Sigmoid colon (tissue), 7 donors: Measurements from ENCODE around the gene TDRD5. TPM values are rescaled to one million over a fixed set of nuclear protein-coding genes. Genes with fewer than 3 reads are reported as not detected.

ENCODE experiments used
- DNase-seq: peaks from one replicate; pipeline ENCODE4 v3.0.0-alpha.2; 2019
- H3K27ac ChIP-seq, 4 donors: fragments of 200-600 bp; sonication (generic); one replicate each; pipeline ENCODE4 v1.5.1; 2016 to 2019; ENCODE audit warnings: mild to moderate bottlenecking in 1 of 4
- H3K27me3 ChIP-seq, 3 donors: fragments of 200-600 bp; sonication (generic); one replicate each; pipeline ENCODE4 v1.5.1; 2019; ENCODE audit warnings: mild to moderate bottlenecking in 1 of 3
- H3K36me3 ChIP-seq, 4 donors: fragments of 200-600 bp; sonication (generic); one replicate each; pipeline ENCODE4 v1.5.1; 2016 to 2019
- H3K4me1 ChIP-seq, 4 donors: fragments of 200-600 bp; sonication (generic); one replicate each; pipeline ENCODE4 v1.5.1; 2017 to 2019
- H3K4me3 ChIP-seq, 4 donors: fragments of 200-600 bp; sonication (generic); one replicate each; pipeline ENCODE4 v1.5.1; 2017 to 2019; ENCODE audit warnings: mild to moderate bottlenecking in 2 of 4, moderate library complexity in 1 of 4
- H3K9me3 ChIP-seq, 4 donors: fragments of 200-600 bp in 3 of 4; sonication (generic) in 3 of 4; one replicate each; pipeline versions ENCODE4 v1.5.1 to v1.6.1; 2013 to 2019
- CTCF ChIP-seq, 4 experiments: fragments of 450-650 bp in 3 of 4; fragments of 200-600 bp in 1 of 4; IDR thresholded peaks; one replicate each; pipeline ENCODE4 v1.5.1; 2016 to 2019; ENCODE audit warnings: antibody characterized with exemption in 4 of 4, mild to moderate bottlenecking in 3 of 4, moderate library complexity in 2 of 4
- EP300 ChIP-seq, 4 donors: sonication (generic); formaldehyde crosslinking; IDR thresholded peaks; one replicate each; pipeline ENCODE4 v1.6.1; 2017; ENCODE audit warnings: antibody characterized with exemption in 4 of 4
- POLR2A ChIP-seq, 2 donors: fragments of 450-650 bp; IDR thresholded peaks; one replicate each; pipeline ENCODE4 v1.6.1; 2016; ENCODE audit warnings: antibody characterized with exemption in 2 of 2, mild to moderate bottlenecking in 2 of 2, moderate library complexity in 2 of 2
- POLR2AphosphoS5 ChIP-seq, 4 donors: sonication (generic); formaldehyde crosslinking; IDR thresholded peaks; one replicate each; pipeline ENCODE4 v1.6.1; 2017; ENCODE audit warnings: antibody characterized with exemption in 4 of 4
- WGBS, 2 donors: extraction: QIAGEN DNeasy Blood & Tissue Kit; methylation state at CpG; one replicate each; pipeline ENCODE4 v1.1.7; 2013; 5-methylcytosine and 5-hydroxymethylcytosine counted together
- intact Hi-C: fragments of 100-400 bp; cut with DNase I; formaldehyde crosslinking; loops from one replicate; pipeline ENCODE4 v1.15.1; 2023
- polyA plus RNA-seq, 3 donors: library from polyadenylated mRNA; stranded (reverse); fragments of 200-250 nt; gene quantifications; one replicate each; pipeline ENCODE4 v1.2.3, GENCODE V29; 2013
- total RNA-seq, 4 donors: library from RNA; depleted of rRNA; stranded (reverse); fragments of >200 nt; gene quantifications; one replicate each; pipeline ENCODE4 v1.1.0, GENCODE V29; 2016
- donor health status: healthy with polysubstance abuse.
- donor health status: Bipolar disorder and iron deficiency.
- donor health status: healthy.

Gene TDRD5
- total and polyA plus RNA-seq, 7 donors, result 0.55 to 0.69 (median 0.60) TPM; not detected in 4

- WGBS, 2 donors, result 91 to 93% methylated on average over 4 of the region's 4 CpGs
- Histone ChIP-seq H3K27me3 (peaks cover 9 to 33% (median 16%) of the 10 kb centered on the region in 3 donors), H3K36me3 (no peaks in the 10 kb centered on the region), H3K4me3 (no peak overlapping the region), H3K9me3 (no peaks in the 10 kb centered on the region), H3K27ac (no peak overlapping the region), H3K4me1 (peaks cover 0 to 19% (median 11%) of the 10 kb centered on the region in 4 donors)
- intact Hi-C loops, result no loop called here
- TF ChIP-seq EP300 (IDR thresholded peaks at IDR 0.05), result no peak
- TF ChIP-seq POLR2AphosphoS5 (IDR thresholded peaks at IDR 0.05), result no peak
- TF ChIP-seq POLR2A (IDR thresholded peaks at IDR 0.05), result no peak
- TF ChIP-seq CTCF (IDR thresholded peaks at IDR 0.05), result no peak
- DNase-seq, result no peak
Observed at GRCh38 chr1:179589509-179589908, 2.1 kb upstream of the TDRD5 start.

GRCh38 chr1:179590671-179591070 is 961 bp upstream of the TDRD5 start:
- no peak for DNase-seq
- Histone ChIP-seq H3K27me3 (peaks cover 10 to 33% (median 16%) of the 10 kb centered on the region in 3 donors), H3K4me1 (peaks cover 0 to 18% (median 10%) of the 10 kb centered on the region in 4 donors), H3K4me3 (no peak overlapping the region), H3K27ac (no peak overlapping the region), H3K9me3 (no peaks in the 10 kb centered on the region), H3K36me3 (no peaks in the 10 kb centered on the region)
- TF ChIP-seq CTCF (IDR thresholded peaks at IDR 0.05) (no peak), POLR2A (IDR thresholded peaks at IDR 0.05) (no peak), POLR2AphosphoS5 (IDR thresholded peaks at IDR 0.05) (no peak), EP300 (IDR thresholded peaks at IDR 0.05) (no peak)
- WGBS, 2 donors, result 86 to 91% methylated on average over 11 of the region's 11 CpGs
- intact Hi-C loops, result no loop called here

GRCh38 chr1:179591253-179591591 is 410 bp upstream of the TDRD5 start:
- TF ChIP-seq POLR2AphosphoS5 (IDR thresholded peaks at IDR 0.05) (no peak), EP300 (IDR thresholded peaks at IDR 0.05) (no peak), POLR2A (IDR thresholded peaks at IDR 0.05) (no peak), CTCF (IDR thresholded peaks at IDR 0.05) (no peak)
- intact Hi-C loops, result no loop called here
- H3K9me3 ChIP-seq, result no peaks in the 10 kb centered on the region
- no peak for DNase-seq
- 10 to 31% methylated on average over 7 of the region's 7 CpGs for WGBS, 2 donors
- peaks cover 0 to 12% (median 8%) of the 10 kb centered on the region in 4 donors for H3K4me1 ChIP-seq
- H3K27ac ChIP-seq, result no peak overlapping the region
- no peaks in the 10 kb centered on the region for H3K36me3 ChIP-seq
- peak overlapping the region in 2 of 4 donors; percentile 12 to 28 for H3K4me3 ChIP-seq
- H3K27me3 ChIP-seq, result peaks cover 13 to 33% (median 16%) of the 10 kb centered on the region in 3 donors

- no peak for DNase-seq
- peaks cover 0 to 7% (median 0%) of the 10 kb centered on the region in 4 donors for H3K9me3 ChIP-seq
- no peak for TF ChIP-seq CTCF (IDR thresholded peaks at IDR 0.05)
- no peak for TF ChIP-seq POLR2A (IDR thresholded peaks at IDR 0.05)
- TF ChIP-seq EP300 (IDR thresholded peaks at IDR 0.05), result no peak
- no peak for TF ChIP-seq POLR2AphosphoS5 (IDR thresholded peaks at IDR 0.05)
- peaks cover 0 to 7% (median 3%) of the 10 kb centered on the region in 3 donors for H3K27me3 ChIP-seq
- no peak overlapping the region for H3K4me3 ChIP-seq
- no peaks in the 10 kb centered on the region for H3K36me3 ChIP-seq
- WGBS, 2 donors, result 41 to 78% methylated on average over 1 of the region's 1 CpG
- intact Hi-C loops, result no loop called here
- H3K27ac ChIP-seq, result no peak overlapping the region
- no peaks in the 10 kb centered on the region for H3K4me1 ChIP-seq
Observed at GRCh38 chr1:179598631-179599030, 7.0 kb downstream of the TDRD5 start.

- peaks cover 0 to 7% (median 3%) of the 10 kb centered on the region in 3 donors for H3K27me3 ChIP-seq
- H3K27ac ChIP-seq, result no peak overlapping the region
- intact Hi-C loops, result no loop called here
- no peak for DNase-seq
- no peak for TF ChIP-seq EP300 (IDR thresholded peaks at IDR 0.05)
- no peak for TF ChIP-seq POLR2A (IDR thresholded peaks at IDR 0.05)
- TF ChIP-seq CTCF (IDR thresholded peaks at IDR 0.05), result no peak
- no peak for TF ChIP-seq POLR2AphosphoS5 (IDR thresholded peaks at IDR 0.05)
- no peaks in the 10 kb centered on the region for H3K4me1 ChIP-seq
- H3K4me3 ChIP-seq, result no peak overlapping the region
- peaks cover 0 to 7% (median 0%) of the 10 kb centered on the region in 4 donors for H3K9me3 ChIP-seq
- H3K36me3 ChIP-seq, result no peaks in the 10 kb centered on the region
Observed at GRCh38 chr1:179599623-179600249, 8.1 kb downstream of the TDRD5 start.
